K562 (cell line): ENCODE data around the gene RYR3. TPM values are rescaled to one million over a fixed set of nuclear protein-coding genes. Genes with fewer than 3 reads are reported as not detected.

Source experiments
- ATAC-seq: fragments of 200-7000 bp; cut with Tn5 transposase; 3 replicates; pipeline ENCODE4 v1.9.1; 2020; ENCODE audit warnings: moderate library complexity
- BruUV-seq: library from RNA; stranded (reverse); fragments of 400-500 nt; replicated peaks from 2 replicates; lab custom pipeline; 2021; lab: Mats Ljungman, UMichigan
- CTCF ChIA-PET: fragments of 300-600 bp; formaldehyde crosslinking; extraction: SDS; loops from one replicate; lab custom pipeline; 2021; ENCODE audit warnings: low intra/inter-chr PET ratio; lab: Yijun Ruan, JAX
- POLR2A ChIA-PET: fragments of 300-600, 350-650 bp; sonication (Branson Sonifier 250); formaldehyde crosslinking; extraction: SDS; loops from one replicate; lab custom pipeline; 2021; ENCODE audit warnings: antibody characterized with exemption, inconsistent platforms; lab: Yijun Ruan, JAX
- DNase-seq, 4 experiments: peaks; one replicate each; pipeline versions ENCODE4 v3.0.0 to v3.0.0-alpha.2; 2011 to 2018; ENCODE audit warnings: low spot score in 3 of 4, mixed read lengths in 3 of 4; ENCODE audit errors: extremely low read depth in 1 of 4
- FAIRE-seq: peaks from 2 replicates; lab custom pipeline; 2011; peaks lifted over from hg19 to GRCh38; lab: Jason Lieb, UNC
- H2AFZ ChIP-seq: 2 replicates; pipeline ENCODE4 v1.6.0; 2011; ENCODE audit warnings: low read depth, low read length, control low read depth, inconsistent platforms
- H3K27ac ChIP-seq: fragments of 200-600 bp; 3 replicates; pipeline ENCODE4 v1.8.0; 2011; ENCODE audit warnings: low read depth, mild to moderate bottlenecking, control low read depth, inconsistent platforms, low read length, moderate library complexity, mixed read lengths; ENCODE audit errors: extremely low read depth
- H3K27me3 ChIP-seq, 2 experiments: fragments of 300-600 bp in 1 of 2; 2 replicates in 1 of 2; 3 replicates in 1 of 2; pipeline versions ENCODE4 v1.6.0 to v1.8.0; 2011; ENCODE audit warnings: inconsistent platforms in 2 of 2, low read length in 2 of 2, mild to moderate bottlenecking in 1 of 2, mixed read lengths in 1 of 2, moderate library complexity in 1 of 2; ENCODE audit not compliant: control insufficient read depth in 2 of 2, insufficient read depth in 2 of 2
- H3K36me3 ChIP-seq: fragments of 300-600 bp; 3 replicates; pipeline ENCODE4 v1.8.0; 2011; ENCODE audit warnings: mild to moderate bottlenecking, low read length, inconsistent platforms; ENCODE audit not compliant: control insufficient read depth, insufficient read depth
- H3K4me1 ChIP-seq, 2 experiments: fragments of 200-600 bp in 1 of 2; replicated peaks in 1 of 2; 2 replicates in 1 of 2; 3 replicates in 1 of 2; pipeline versions ENCODE4 v1.5.1 to v1.8.0; 2011; ENCODE audit warnings: inconsistent platforms in 2 of 2, low read length in 2 of 2, mild to moderate bottlenecking in 1 of 2, mixed read lengths in 1 of 2, moderate library complexity in 1 of 2; ENCODE audit not compliant: control insufficient read depth in 2 of 2, insufficient read depth in 2 of 2
- H3K4me2 ChIP-seq: 2 replicates; pipeline ENCODE4 v1.6.1; 2011; ENCODE audit warnings: low read length, control low read depth, inconsistent platforms, mixed read lengths; ENCODE audit not compliant: insufficient read depth
- H3K4me3 ChIP-seq: fragments of 200-600 bp; sonication (generic), shearing (Covaris generic); 2 replicates; pipeline ENCODE4 v1.5.1; 2016; ENCODE audit warnings: control low read depth, inconsistent platforms
- H3K79me2 ChIP-seq: fragments of 200-600 bp; 3 replicates; pipeline ENCODE4 v1.8.0; 2011; ENCODE audit warnings: low read length, inconsistent platforms; ENCODE audit not compliant: control insufficient read depth, insufficient read depth
- H3K9ac ChIP-seq, 2 experiments: 2 replicates each; pipeline versions ENCODE4 v1.6.0 to v1.6.1; 2011; ENCODE audit warnings: low read depth in 2 of 2, low read length in 2 of 2, control low read depth in 1 of 2, inconsistent platforms in 1 of 2, mild to moderate bottlenecking in 1 of 2, mixed read lengths in 1 of 2; ENCODE audit not compliant: insufficient read depth in 1 of 2
- H3K9me1 ChIP-seq: one replicate; pipeline ENCODE4 v1.6.0; 2011; ENCODE audit warnings: inconsistent platforms, mild to moderate bottlenecking, low read length, moderate library complexity; ENCODE audit not compliant: control insufficient read depth, insufficient read depth
- H3K9me3 ChIP-seq: replicated peaks from 2 replicates; pipeline ENCODE4 v1.5.1; 2011; ENCODE audit warnings: low read depth, low read length, inconsistent platforms; ENCODE audit not compliant: control insufficient read depth, insufficient read depth
- H4K20me1 ChIP-seq: replicated peaks from 2 replicates; pipeline ENCODE4 v1.6.1; 2011; ENCODE audit warnings: low read length, inconsistent platforms, mixed read lengths; ENCODE audit not compliant: control insufficient read depth, insufficient read depth
- CTCFL ChIP-seq: IDR thresholded peaks from 2 replicates; pipeline ENCODE4 v1.6.1; 2011; ENCODE audit warnings: borderline replicate concordance, low read depth, mild to moderate bottlenecking, moderate library complexity, low read length; ENCODE audit not compliant: insufficient read depth, poor library complexity, severe bottlenecking
- EHMT2 ChIP-seq: fragments of 450-650 bp; IDR thresholded peaks from 2 replicates; pipeline ENCODE4 v1.6.1; 2018; ENCODE audit warnings: antibody characterized with exemption
- HDAC8 ChIP-seq: fragments of 450-650 bp; IDR thresholded peaks from 2 replicates; pipeline ENCODE4 v1.6.1; 2016; ENCODE audit warnings: mild to moderate bottlenecking, missing genetic modification characterization, moderate library complexity, missing compliant biosample characterization
- KAT7 ChIP-seq: sonication (generic); formaldehyde crosslinking; IDR thresholded peaks from 2 replicates; pipeline ENCODE4 v1.8.0; 2022; ENCODE audit warnings: missing genetic modification reagents, mild to moderate bottlenecking, borderline replicate concordance
- KDM4B ChIP-seq, 2 experiments: fragments of 450-650 bp in 1 of 2; sonication (generic) in 1 of 2; IDR thresholded peaks; 2 replicates each; pipeline ENCODE4 v1.6.1; 2016 to 2017; ENCODE audit warnings: borderline replicate concordance in 2 of 2, antibody characterized with exemption in 1 of 2, low read depth in 1 of 2, mild to moderate bottlenecking in 1 of 2
- NFIX ChIP-seq: fragments of 250-450 bp; sonication (Bioruptor Pico); IDR thresholded peaks from 2 replicates; pipeline ENCODE4 v1.4.0; 2020; ENCODE audit warnings: low read depth, mild to moderate bottlenecking, moderate library complexity
- SIN3B ChIP-seq: fragments of 450-650 bp; IDR thresholded peaks from 2 replicates; pipeline ENCODE4 v1.6.1; 2017; ENCODE audit warnings: low read depth, mild to moderate bottlenecking, moderate library complexity
- STAT6 ChIP-seq: sonication (generic); formaldehyde crosslinking; IDR thresholded peaks from 2 replicates; pipeline ENCODE4 v1.8.1; 2023; ENCODE audit warnings: mild to moderate bottlenecking, missing genetic modification reagents
- TEAD1 ChIP-seq, 2 experiments: fragments of 450-650 bp in 1 of 2; sonication (generic) in 1 of 2; formaldehyde crosslinking; IDR thresholded peaks; 2 replicates each; pipeline versions ENCODE4 v1.4.0 to v1.8.0; 2020 to 2022; ENCODE audit warnings: mild to moderate bottlenecking in 2 of 2, missing genetic modification reagents in 1 of 2
- USF2 ChIP-seq: sonication (generic); formaldehyde crosslinking; IDR thresholded peaks from 2 replicates; pipeline ENCODE4 v1.5.0; 2020; ENCODE audit warnings: missing genetic modification reagents
- ZNF165 ChIP-seq: fragments of 250-450 bp; sonication (Bioruptor Pico); IDR thresholded peaks from 2 replicates; pipeline ENCODE4 v1.4.0; 2020; ENCODE audit warnings: borderline replicate concordance
- ZNF398 ChIP-seq: fragments of 250-450 bp; sonication (Bioruptor Pico); IDR thresholded peaks from 2 replicates; pipeline ENCODE4 v1.8.0; 2021; ENCODE audit warnings: moderate library complexity, mild to moderate bottlenecking, inconsistent platforms
- WGBS: fragments of 100-300 bp; shearing (Covaris generic); methylation state at CpG from one replicate; pipeline ENCODE4 v1.1.6; 2016; ENCODE audit warnings: low coverage, mixed read lengths; ENCODE audit not compliant: insufficient coverage; ENCODE audit errors: missing lambda C conversion rate; 5-methylcytosine and 5-hydroxymethylcytosine counted together
- in situ Hi-C: fragments of 300-500 bp; cut with MboI; formaldehyde crosslinking; loops from 4 replicates; pipeline ENCODE4 v1.15.0; 2018; ENCODE audit warnings: inconsistent platforms, mixed read lengths
- intact Hi-C: fragments of 100-400 bp; cut with micrococcal nuclease; formaldehyde crosslinking; loops from 2 replicates; pipeline ENCODE4 v1.14.2; 2022
- polyA plus RNA-seq, 8 experiments: library from polyadenylated mRNA; depleted of rRNA in 4 of 8; stranded (reverse) in 5 of 8; unstranded in 3 of 8; fragments of >200 nt; fragmentation: Nextera tagmentation in 2 of 8; fragmentation: Illumina TruSeq in 1 of 8; extraction: Ambion mirVana in 2 of 8; extraction: Trizol in 1 of 8; gene quantifications; 2 replicates each; pipeline versions ENCODE4 v1.2.1 to v1.2.3, GENCODE V29; 2011 to 2014; ENCODE audit warnings: inconsistent platforms in 1 of 8, missing spikeins in 1 of 8
- total RNA-seq, 7 experiments: library from RNA; depleted of rRNA in 6 of 7; stranded (reverse); fragments of >200 nt in 6 of 7; fragmentation: Illumina TruSeq in 2 of 7; extraction: Trizol in 2 of 7; gene quantifications; 2 replicates each; pipeline versions ENCODE4 v1.2.1 to v1.2.3, GENCODE V29; 2011 to 2021; ENCODE audit warnings: low replicate concordance in 1 of 7

The RYR3 gene
- total and polyA plus RNA-seq, 9 of the 15 experiments (the other 6 are each of a cell fraction or from before 2014, with no cell fraction given): 0.04 TPM; not detected in 8

GRCh38 chr15:33768670-33769190 lies 458.0 kb downstream of the RYR3 start:
- Histone ChIP-seq H3K9ac (no peak overlapping the region), H3K9me3 (no peaks in the 10 kb centered on the region), H3K9me1 (no peaks in the 10 kb centered on the region), H3K4me1 (no peaks in the 10 kb centered on the region), H3K79me2 (no peaks in the 10 kb centered on the region)
- ATAC-seq: no peak
- TF ChIP-seq KAT7 (CRISPR knock-in tag): no peak
- TF ChIP-seq STAT6 (CRISPR knock-in tag): no peak
- TF ChIP-seq ZNF398 (CRISPR knock-in tag): no peak
- no peak for TF ChIP-seq ZNF165
- TF ChIP-seq KDM4B (IDR thresholded peaks at IDR 0.05; ENCODE audit: borderline replicate concordance in 2 of 2, low read depth in 1 of 2): no peak
- TF ChIP-seq TEAD1 (CRISPR knock-in tag; IDR thresholded peaks at IDR 0.05): no peak
- no peak for TF ChIP-seq SIN3B
- no peak for TF ChIP-seq USF2 (CRISPR knock-in tag)
- TF ChIP-seq CTCFL: no peak
- TF ChIP-seq HDAC8: no peak
- TF ChIP-seq EHMT2: no peak
- TF ChIP-seq NFIX (CRISPR knock-in tag): no peak
- TF ChIP-seq, all 486 proteins: peak for 0
- Histone ChIP-seq H3K4me3 (no peak overlapping the region), H3K36me3 (no peaks in the 10 kb centered on the region), H2AFZ (no peak overlapping the region), H4K20me1 (no peaks in the 10 kb centered on the region), H3K27me3 (no peaks in the 10 kb centered on the region; a peak in 1 of 5 replicates), H3K27ac (no peak overlapping the region), H3K4me2 (no peak overlapping the region)
- POLR2A ChIA-PET: no interaction called here
- intact Hi-C loops (no loop called here), in situ Hi-C loops (no loop called here)
- CTCF ChIA-PET: no interaction called here
- FAIRE-seq (no peak), DNase-seq (no peak)
- BruUV-seq: no TSS peak
- 3% methylated on average over 6 of the region's 6 CpGs for WGBS
